PC-3 (cell line): ENCODE results near the gene PMF1. TPM values are rescaled to one million over a fixed set of nuclear protein-coding genes. Genes with fewer than 3 reads are reported as not detected.
"Not testable (repeated sequence)": the region's sequence is repeated elsewhere in the genome, so short reads cannot be mapped to it uniquely, and the experiment has no call there.

Experiments used
- ATAC-seq: fragments of 200-7000 bp; cut with Tn5 transposase; 2 replicates; pipeline ENCODE4 v1.9.1; 2020; ENCODE audit warnings: mild to moderate bottlenecking, moderate library complexity
- BruUV-seq: library from RNA; stranded (reverse); fragments of 400-500 nt; replicated peaks from 2 replicates; lab custom pipeline; 2021; lab: Mats Ljungman, UMichigan
- CTCF ChIA-PET: fragments of 300-600 bp; sonication (Branson Sonifier 250); formaldehyde crosslinking; loops from one replicate; lab custom pipeline; 2022; ENCODE audit warnings: antibody characterized with exemption; lab: Charles Lee
- POLR2A ChIA-PET: fragments of 300-600 bp; sonication (Branson Sonifier 250); formaldehyde crosslinking; loops from one replicate; lab custom pipeline; 2022; ENCODE audit warnings: antibody characterized with exemption; ENCODE audit not compliant: unreplicated experiment; lab: Charles Lee
- DNase-seq: peaks from one replicate; pipeline ENCODE4 v3.0.0-alpha.2; 2015
- H2AFZ ChIP-seq: fragments of 300-600 bp; sonication (generic); 2 replicates; pipeline ENCODE4 v1.6.0; 2016; ENCODE audit warnings: antibody characterized with exemption, low read length
- H3F3A ChIP-seq: fragments of 300-600 bp; sonication (generic); one replicate; pipeline ENCODE4 v1.6.0; 2017; ENCODE audit warnings: antibody characterized with exemption, low read length, control low read depth, mild to moderate bottlenecking; ENCODE audit not compliant: unreplicated experiment
- H3K27ac ChIP-seq: fragments of 300-600 bp; sonication (generic); 2 replicates; pipeline ENCODE4 v1.5.1; 2016; ENCODE audit warnings: mild to moderate bottlenecking, low read length
- H3K27me3 ChIP-seq: fragments of 300-600 bp; sonication (generic); 2 replicates; pipeline ENCODE4 v1.6.1; 2016; ENCODE audit warnings: low read length, mixed read lengths
- H3K36me3 ChIP-seq: fragments of 300-600 bp; sonication (generic); 2 replicates; pipeline ENCODE4 v1.6.1; 2016; ENCODE audit warnings: low read depth, mixed run types, low read length, mixed read lengths
- H3K4me1 ChIP-seq: fragments of 300-600 bp; sonication (generic); 2 replicates; pipeline ENCODE4 v1.5.1; 2016; ENCODE audit warnings: low read length; ENCODE audit not compliant: insufficient read depth
- H3K4me2 ChIP-seq: fragments of 300-600 bp; sonication (generic); 2 replicates; pipeline ENCODE4 v1.6.0; 2016; ENCODE audit warnings: low read length
- H3K4me3 ChIP-seq: fragments of 300-600 bp; sonication (generic); 2 replicates; pipeline ENCODE4 v1.5.1; 2016; ENCODE audit warnings: mild to moderate bottlenecking, low read length, mixed read lengths
- H3K79me2 ChIP-seq: fragments of 300-600 bp; sonication (generic); 2 replicates; pipeline ENCODE4 v1.6.1; 2017; ENCODE audit warnings: low read length, mixed read lengths
- H3K9ac ChIP-seq: fragments of 300-600 bp; sonication (generic); 2 replicates; pipeline ENCODE4 v1.6.0; 2016; ENCODE audit warnings: mild to moderate bottlenecking, low read length
- H3K9me2 ChIP-seq: fragments of 300-600 bp; sonication (generic); replicated peaks from 2 replicates; pipeline ENCODE4 v1.6.1; 2016; ENCODE audit warnings: mixed run types, low read length, mixed read lengths
- H3K9me3 ChIP-seq: fragments of 300-600 bp; sonication (generic); 2 replicates; pipeline ENCODE4 v1.6.1; 2016; ENCODE audit warnings: low read length, mixed read lengths
- H4K20me1 ChIP-seq: fragments of 300-600 bp; sonication (generic); 2 replicates; pipeline ENCODE4 v1.6.1; 2016; ENCODE audit warnings: low read length, mixed read lengths
- CTCF ChIP-seq: fragments of 300-600 bp; sonication (generic); conservative IDR thresholded peaks from 2 replicates; pipeline ENCODE4 v1.5.1; 2017; ENCODE audit warnings: antibody characterized with exemption, low read depth, mild to moderate bottlenecking, low read length
- EZH2 ChIP-seq: fragments of 300-600 bp; sonication (generic); IDR thresholded peaks from one replicate; pipeline ENCODE4 v1.6.1; 2017; ENCODE audit warnings: antibody characterized with exemption, mild to moderate bottlenecking, low read length; ENCODE audit not compliant: unreplicated experiment
- EZH2phosphoT487 ChIP-seq: fragments of 300-600 bp; sonication (generic); IDR thresholded peaks from 2 replicates; pipeline ENCODE4 v1.6.1; 2018; ENCODE audit warnings: mild to moderate bottlenecking, antibody characterized with exemption, low read length, borderline replicate concordance
- intact Hi-C: fragments of 100-400 bp; cut with micrococcal nuclease; formaldehyde crosslinking; loops from 2 replicates; pipeline ENCODE4 v1.9.0; 2023
- total RNA-seq: library from RNA; depleted of rRNA; stranded (reverse); fragments of >200 nt; gene quantifications from 2 replicates; pipeline ENCODE4 v1.2.3, GENCODE V29; 2014

PMF1 gene
- total RNA-seq, 1 experiment from 2014 or later, result 131 TPM

- Histone ChIP-seq H2AFZ (no peak overlapping the region), H3K9me3 (no peaks in the 10 kb centered on the region), H4K20me1 (no peaks in the 10 kb centered on the region), H3K79me2 (no peaks in the 10 kb centered on the region), H3K9me2 (no peaks in the 10 kb centered on the region), H3K9ac (no peak overlapping the region), H3K4me2 (no peak overlapping the region), H3F3A (no peaks in the 10 kb centered on the region), H3K36me3 (no peaks in the 10 kb centered on the region), H3K27ac (no peak overlapping the region), H3K4me3 (no peak overlapping the region), H3K4me1 (no peaks in the 10 kb centered on the region), H3K27me3 (no peaks in the 10 kb centered on the region)
- DNase-seq, result no peak
- no TSS peak for BruUV-seq
- TF ChIP-seq EZH2 (no peak), EZH2phosphoT487 (no peak), CTCF (no peak)
- CTCF ChIA-PET, result interaction anchor here (0.6 kb wide), 1 partner anchor 265 kb away, joined by 3 read pairs; no protein-coding TSS in a partner anchor
- POLR2A ChIA-PET, result no interaction called here
- intact Hi-C loops, result no loop called here
- ATAC-seq, result no peak
These were observed 32.3 kb upstream of the PMF1 start for GRCh38 chr1:156180471-156180870.

GRCh38 chr1:156181391-156181924, 31.3 kb upstream of the PMF1 start:
- H2AFZ ChIP-seq, H3K27me3 ChIP-seq, ATAC-seq, H3K4me3 ChIP-seq, H3F3A ChIP-seq, DNase-seq, CTCF ChIA-PET, H3K9me3 ChIP-seq, POLR2A ChIA-PET, intact Hi-C loops, H3K4me1 ChIP-seq, H4K20me1 ChIP-seq, H3K36me3 ChIP-seq, H3K79me2 ChIP-seq, H3K27ac ChIP-seq, H3K4me2 ChIP-seq, H3K9ac ChIP-seq, BruUV-seq, H3K9me2 ChIP-seq: not testable (repeated sequence)

GRCh38 chr1:156182010-156182779, 30.6 kb upstream of the PMF1 start:
- H3K4me2 ChIP-seq, H3K4me3 ChIP-seq, intact Hi-C loops, CTCF ChIA-PET, H3K9ac ChIP-seq, POLR2A ChIA-PET, H3K36me3 ChIP-seq, H2AFZ ChIP-seq, H3K4me1 ChIP-seq, ATAC-seq, H3K79me2 ChIP-seq, H4K20me1 ChIP-seq, H3K9me3 ChIP-seq, H3F3A ChIP-seq, H3K9me2 ChIP-seq, BruUV-seq, H3K27me3 ChIP-seq, DNase-seq, H3K27ac ChIP-seq: not testable (repeated sequence)

GRCh38 chr1:156186347-156187177, 26.2 kb upstream of the PMF1 start:
- H3K36me3 ChIP-seq, H2AFZ ChIP-seq, H3K4me2 ChIP-seq, DNase-seq, H3K9ac ChIP-seq, CTCF ChIA-PET, H3K27ac ChIP-seq, H3K79me2 ChIP-seq, H3F3A ChIP-seq, intact Hi-C loops, H3K9me3 ChIP-seq, H3K27me3 ChIP-seq, H3K9me2 ChIP-seq, H4K20me1 ChIP-seq, H3K4me3 ChIP-seq, ATAC-seq, BruUV-seq, POLR2A ChIA-PET, H3K4me1 ChIP-seq: not testable (repeated sequence)

- peaks cover 19% of the 10 kb centered on the region for H3K79me2 ChIP-seq
These were observed 22.5 kb upstream of the PMF1 start for GRCh38 chr1:156190265-156190664.

More at GRCh38 chr1:156190265-156190664, 22.5 kb upstream of the PMF1 start:
- H3K9me2 ChIP-seq, intact Hi-C loops, H3K27ac ChIP-seq, POLR2A ChIA-PET, DNase-seq, H3K9ac ChIP-seq, H3K27me3 ChIP-seq, H3F3A ChIP-seq, H2AFZ ChIP-seq, H4K20me1 ChIP-seq, H3K36me3 ChIP-seq, H3K4me1 ChIP-seq, H3K4me3 ChIP-seq, H3K4me2 ChIP-seq, BruUV-seq, CTCF ChIA-PET, H3K9me3 ChIP-seq, ATAC-seq: not testable (repeated sequence)
